Measurements from ENCODE around the gene HES2.
"Not testable (repeated sequence)": the region's sequence is repeated elsewhere in the genome, so short reads cannot be mapped to it uniquely, and the experiment has no call there.

HES2 gene

DNA sequence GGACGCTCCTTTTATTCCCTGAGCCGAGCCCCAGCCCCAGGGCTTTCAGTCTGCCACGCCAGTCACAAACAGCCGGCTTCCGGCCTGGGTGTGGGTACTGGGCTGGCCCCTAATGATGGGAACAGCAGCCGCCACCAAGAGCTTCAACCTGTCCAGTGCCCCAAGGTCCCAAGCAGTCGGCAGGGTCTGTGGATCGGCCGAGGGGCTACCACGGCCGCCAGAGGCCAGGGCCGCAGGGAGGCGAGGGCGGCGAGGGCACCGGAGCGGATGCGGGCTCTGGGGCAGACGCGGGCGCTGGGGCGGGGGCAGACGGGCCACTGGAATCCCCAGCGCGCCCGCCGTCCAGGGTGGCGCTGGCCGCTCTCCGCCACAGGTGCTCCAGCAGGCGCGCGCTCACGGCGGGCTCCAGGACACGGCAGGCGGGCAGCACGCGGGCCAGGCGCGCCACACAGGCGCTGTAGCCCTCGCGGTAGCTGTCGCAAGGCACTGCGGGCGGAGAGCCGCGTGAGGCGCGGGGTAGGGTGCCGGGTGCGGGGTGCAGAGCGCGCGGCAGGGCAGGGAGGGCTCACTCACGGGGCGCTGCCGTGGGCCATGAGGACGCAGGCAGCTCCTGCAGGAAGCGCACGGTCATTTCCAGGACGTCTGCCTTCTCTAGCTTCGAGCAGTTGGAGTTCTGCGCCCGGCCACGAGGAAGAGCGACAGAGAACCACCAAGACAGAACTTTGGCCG is 887 bp downstream of the HES2 start:
- DNase-seq (ENCODE audit: low read depth in 2 of 2): no peak

GRCh38 chr1:6417961-6418667 is 1.6 kb downstream of the HES2 start:
- no peak for DNase-seq (ENCODE audit: low read depth in 2 of 2)

DNA sequence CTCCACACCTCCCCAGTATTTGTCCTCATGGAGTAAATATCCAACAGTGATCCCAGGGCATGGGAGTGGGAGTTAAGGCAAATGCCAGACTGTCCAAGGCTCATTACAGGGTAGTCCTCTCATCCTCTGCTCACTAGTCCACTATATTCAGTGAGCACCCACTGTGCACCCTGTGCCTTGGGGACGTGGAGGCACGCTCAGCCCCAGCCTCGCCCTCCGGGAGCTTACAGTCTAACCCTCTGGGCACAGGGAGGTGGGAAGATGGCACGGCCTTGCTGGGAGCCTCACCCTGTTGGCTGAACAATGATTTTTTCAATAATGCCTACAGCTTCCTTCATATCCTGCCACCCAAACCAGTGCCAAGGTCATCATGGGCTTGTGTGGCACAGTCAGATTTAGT is 2.8 kb downstream of the HES2 start:
- DNase-seq (ENCODE audit: low read depth in 2 of 2): no peak

DNA sequence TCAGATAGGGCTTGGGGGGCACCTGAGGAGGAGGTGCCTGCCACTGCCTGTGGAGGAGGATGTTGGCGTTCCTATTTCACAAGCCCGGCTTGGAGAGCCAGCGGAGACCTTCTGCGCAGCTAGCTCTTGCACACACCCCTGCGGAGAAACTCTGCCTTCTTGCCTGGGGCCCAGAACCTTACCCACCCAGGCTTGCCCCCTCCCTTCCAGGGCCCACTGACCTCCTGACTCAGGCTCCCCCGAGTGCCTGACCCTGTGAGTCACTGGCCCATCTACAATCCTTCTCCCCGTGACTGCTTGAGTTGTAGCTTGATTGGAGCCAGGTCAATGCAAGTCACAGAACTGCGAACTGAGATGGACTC is 3.4 kb downstream of the HES2 start:
- DNase-seq (ENCODE audit: low read depth in 2 of 2): no peak

DNA sequence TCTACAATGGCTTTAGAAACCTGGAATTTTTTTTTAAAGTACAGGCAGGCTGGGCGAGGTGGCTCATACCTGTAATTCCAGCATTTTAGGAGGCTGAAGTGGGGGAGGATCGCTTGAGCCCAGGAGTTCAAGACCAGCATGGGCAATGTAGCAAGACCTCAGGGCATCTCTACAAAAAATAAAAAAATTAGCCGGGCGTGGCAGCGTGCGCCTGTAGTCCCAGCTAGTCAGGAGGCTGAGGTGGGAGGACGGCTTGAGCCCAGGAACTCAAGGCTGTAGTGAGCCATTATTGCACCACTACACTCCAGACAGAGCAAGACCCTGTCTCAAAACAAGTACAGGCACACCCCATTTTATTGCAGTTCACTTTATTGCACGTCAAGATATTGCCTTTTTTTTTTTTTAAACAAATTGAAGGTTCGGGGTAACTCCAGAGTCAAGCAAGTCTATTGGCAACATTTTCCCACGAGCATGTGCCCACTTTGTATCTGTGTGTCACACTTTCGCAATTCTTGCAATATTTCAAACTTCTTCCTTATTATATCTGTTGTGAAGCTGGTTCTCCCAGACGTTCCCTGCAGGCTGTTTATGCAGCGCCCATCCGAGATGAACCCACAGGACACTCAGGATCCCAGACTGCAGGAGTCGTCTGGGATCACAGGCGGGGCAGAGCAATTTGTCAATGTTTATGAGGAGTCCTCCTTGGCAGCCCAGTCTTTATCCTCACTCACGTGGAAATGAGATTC is 4.7 kb downstream of the HES2 start:
- no peak for DNase-seq (ENCODE audit: low read depth in 2 of 2)

GRCh38 chr1:6414443-6414844 is 5.3 kb downstream of the HES2 start:
- peak; percentile 36 to 37 for DNase-seq (ENCODE audit: low read depth in 2 of 2)

DNA sequence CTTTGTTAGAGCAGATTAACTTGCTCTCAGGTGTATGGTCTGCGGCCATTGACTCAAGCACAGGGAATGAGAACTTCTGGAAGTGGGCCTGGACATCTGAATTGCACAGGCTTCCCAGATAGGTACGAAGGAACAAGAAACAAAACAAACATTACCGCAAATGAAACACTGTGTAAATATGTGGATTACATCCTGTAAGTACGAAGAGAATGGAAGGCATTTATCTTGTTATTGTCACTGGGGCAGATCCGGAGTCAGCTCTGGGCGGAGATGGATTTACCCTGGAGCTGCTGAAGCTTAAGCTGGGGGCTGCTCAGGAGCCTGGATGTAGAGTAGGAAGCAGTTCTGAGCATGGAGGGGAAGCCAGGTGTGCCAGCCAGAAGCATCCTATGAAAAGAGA is 6.8 kb downstream of the HES2 start:
- no peak for DNase-seq (ENCODE audit: low read depth in 2 of 2)

DNA sequence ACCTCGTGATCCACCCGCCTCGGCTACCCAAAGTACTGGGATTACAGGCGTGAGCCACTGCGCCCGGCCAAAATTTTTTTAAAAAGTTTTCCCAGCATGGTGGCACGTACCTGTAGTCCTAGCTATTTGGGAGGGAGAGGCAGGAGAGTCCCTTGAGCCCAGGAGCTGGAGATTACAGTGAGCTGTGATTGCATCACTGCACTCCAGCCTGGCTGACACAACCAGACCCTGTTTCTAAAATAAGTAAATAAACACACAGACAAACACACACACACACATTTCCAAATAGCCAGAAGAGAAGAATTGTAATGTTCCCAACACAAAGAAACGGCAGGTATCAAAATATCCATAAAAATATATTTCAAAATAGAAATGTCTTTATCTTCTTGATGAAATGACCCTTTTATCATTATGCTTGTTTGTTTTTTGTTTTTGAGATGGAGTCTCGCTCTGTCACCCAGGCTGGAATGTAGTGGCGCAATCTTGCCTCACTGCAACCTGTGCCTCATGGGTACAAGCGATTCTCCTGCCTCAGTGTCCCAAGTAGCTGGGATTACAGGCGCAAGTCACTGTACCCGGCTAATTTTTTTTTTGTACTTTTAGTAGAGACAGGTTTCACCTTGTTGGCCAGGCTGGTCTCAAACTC is 9.3 kb downstream of the HES2 start:
- DNase-seq (ENCODE audit: low read depth in 2 of 2): no peak

DNA sequence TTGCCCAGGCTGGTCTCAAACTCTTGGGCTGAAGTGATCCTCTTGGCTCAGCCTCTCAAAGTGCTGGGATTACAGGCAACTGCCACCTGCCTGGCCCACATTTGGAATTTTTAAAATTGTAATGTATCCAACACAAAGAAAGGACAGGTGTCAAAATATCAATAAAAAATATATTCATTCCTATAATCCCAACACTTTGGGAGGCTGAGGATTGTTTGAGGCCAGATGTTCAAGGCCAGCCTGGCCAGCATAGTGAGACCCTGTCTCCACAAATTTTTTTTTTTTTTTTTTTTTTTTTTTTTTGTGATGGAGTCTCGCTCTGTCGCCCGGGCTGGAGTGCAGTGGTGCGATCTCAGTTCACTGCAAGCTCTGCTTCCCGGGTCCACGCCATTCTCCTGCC is 10.0 kb downstream of the HES2 start:
- DNase-seq (ENCODE audit: low read depth in 2 of 2): no peak

DNA sequence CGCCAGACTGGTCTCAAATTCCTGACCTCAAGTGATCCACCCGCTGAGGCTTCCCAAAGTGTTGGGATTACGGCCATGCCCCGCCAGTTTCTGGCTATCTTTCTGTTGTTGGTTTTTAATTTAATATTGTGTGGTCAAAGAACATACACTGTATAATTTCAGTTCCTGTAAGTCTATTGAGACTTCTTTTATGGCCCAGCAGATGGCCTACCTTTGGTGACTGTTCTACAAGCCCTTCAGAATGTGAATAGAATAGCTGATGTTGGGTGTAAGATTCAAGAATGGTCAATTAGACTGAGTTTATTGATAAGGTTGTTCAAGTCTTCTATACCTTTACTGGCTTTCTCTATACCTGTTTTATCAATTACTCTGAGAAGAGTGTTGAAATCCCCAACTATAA is 10.7 kb downstream of the HES2 start:
- DNase-seq (ENCODE audit: low read depth in 2 of 2): no peak

DNA sequence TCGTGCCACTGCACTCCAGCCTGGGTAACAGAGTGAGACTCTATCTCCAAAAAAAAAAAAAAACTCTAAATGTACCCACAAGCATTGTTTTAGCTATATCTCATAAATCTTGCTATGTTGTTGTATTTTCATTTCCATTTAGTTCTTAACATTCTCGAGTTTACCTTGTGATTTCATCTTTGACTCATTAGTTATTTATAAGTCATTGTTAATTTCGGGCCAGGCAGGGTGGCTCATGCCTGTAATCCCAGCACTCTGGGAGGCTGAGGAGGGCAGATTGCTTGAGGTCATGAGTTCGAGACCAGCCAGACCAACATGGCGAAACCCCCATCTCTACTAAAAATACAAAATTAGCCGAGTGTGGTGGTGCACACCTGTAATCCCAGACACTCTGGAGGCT is 11.7 kb downstream of the HES2 start:
- no peak for DNase-seq (ENCODE audit: low read depth in 2 of 2)

GRCh38 chr1:6401673-6402072 is 18.0 kb downstream of the HES2 start:
- no peak for DNase-seq (ENCODE audit: low read depth in 2 of 2)

DNA sequence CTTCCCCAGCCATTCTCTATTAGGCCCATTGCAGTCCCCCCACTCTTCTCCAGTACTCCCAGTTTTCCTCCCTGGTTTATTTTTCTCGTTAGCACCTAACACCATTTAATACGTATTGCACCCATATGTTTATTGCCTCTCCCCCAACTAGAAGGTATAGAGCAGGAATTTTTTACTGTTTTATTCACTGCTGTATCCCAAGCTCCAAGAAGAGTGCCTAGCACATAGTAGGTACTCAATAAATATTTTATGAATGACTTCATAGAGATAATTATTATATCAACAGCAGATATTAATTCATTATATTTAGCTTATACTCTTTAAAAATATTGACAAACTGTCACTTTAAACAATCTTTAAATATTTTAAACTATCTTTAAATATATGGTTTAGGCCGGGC is 20.4 kb downstream of the HES2 start:
- no peak for DNase-seq (ENCODE audit: low read depth in 2 of 2)

GRCh38 chr1:6397844-6398441 is 21.8 kb downstream of the HES2 start:
- DNase-seq (ENCODE audit: low read depth in 2 of 2): no peak

- DNase-seq (ENCODE audit: low read depth in 2 of 2): no peak
Observed at GRCh38 chr1:6396998-6397397, 22.7 kb downstream of the HES2 start.

- not testable (repeated sequence) for DNase-seq (ENCODE audit: low read depth in 2 of 2)
Observed at GRCh38 chr1:6395781-6396244, 23.9 kb downstream of the HES2 start.

GRCh38 chr1:6395130-6395529 is 24.6 kb downstream of the HES2 start:
- not testable (repeated sequence) for DNase-seq (ENCODE audit: low read depth in 2 of 2)

- peak; percentile 86 to 90 for DNase-seq (ENCODE audit: low read depth in 2 of 2)
Observed at GRCh38 chr1:6393400-6394187, 26.1 kb downstream of the HES2 start, which contains the start of gene ACOT7. Gene ACOT7, minus strand, starts transcription at chr1:6393767. Its CDS starts 368 bp downstream, at chr1:6393399.

- peak in 1 of 2 donors; percentile 25 for DNase-seq (ENCODE audit: low read depth in 2 of 2)
Observed at GRCh38 chr1:6392809-6393399, 26.8 kb downstream of the HES2 start.
